Vagina (tissue), 2 donors: ENCODE results near the gene GLDC. TPM values are rescaled to one million over a fixed set of nuclear protein-coding genes. Genes with fewer than 3 reads are reported as not detected.

Experiments
- DNase-seq, 2 donors: peaks; one replicate each; pipeline ENCODE4 v3.0.0-alpha.2; 2017; ENCODE audit errors: extremely low spot score in 2 of 2
- H3K27ac ChIP-seq: fragments of 200-600 bp; sonication (generic); one replicate; pipeline ENCODE4 v1.5.1; 2019
- H3K27me3 ChIP-seq: fragments of 200-600 bp; sonication (generic); one replicate; pipeline ENCODE4 v1.5.1; 2019
- H3K36me3 ChIP-seq, 2 donors: fragments of 200-600 bp; sonication (generic); one replicate each; pipeline ENCODE4 v1.5.1; 2017 to 2019
- H3K4me1 ChIP-seq: fragments of 200-600 bp; sonication (generic); one replicate; pipeline ENCODE4 v1.5.1; 2019
- H3K4me3 ChIP-seq, 2 donors: fragments of 200-600 bp; sonication (generic); 1 replicate in 1 of 2; 2 replicates in 1 of 2; pipeline ENCODE4 v1.5.1; 2016 to 2019
- H3K9me3 ChIP-seq: fragments of 200-600 bp; sonication (generic); one replicate; pipeline ENCODE4 v1.5.1; 2019
- POLR2A ChIP-seq, 2 donors: fragments of 450-650 bp; IDR thresholded peaks; one replicate each; pipeline ENCODE4 v1.6.1; 2017; ENCODE audit warnings: antibody characterized with exemption in 2 of 2, mild to moderate bottlenecking in 2 of 2, moderate library complexity in 2 of 2
- POLR2AphosphoS5 ChIP-seq, 2 donors: sonication (generic); formaldehyde crosslinking; IDR thresholded peaks; one replicate each; pipeline ENCODE4 v1.9.0; 2017; ENCODE audit warnings: antibody characterized with exemption in 2 of 2, mild to moderate bottlenecking in 2 of 2, low read depth in 1 of 2; ENCODE audit not compliant: insufficient read depth in 1 of 2
- intact Hi-C: fragments of 100-400 bp; cut with DNase I; formaldehyde crosslinking; loops from one replicate; pipeline ENCODE4 v1.15.1; 2023
- total RNA-seq: library from RNA; depleted of rRNA; stranded (reverse); fragments of >200 nt; gene quantifications from one replicate; pipeline ENCODE4 v1.2.3, GENCODE V29; 2016
- TF ChIP-seq, protein P1 (sequence below), 3 experiments: fragments of 450-650 bp in 2 of 3; fragments of 200-600 bp in 1 of 3; sonication (generic) in 1 of 3; IDR thresholded peaks; one replicate each; pipeline ENCODE4 v1.5.1; 2017 to 2019; ENCODE audit warnings: antibody characterized with exemption in 3 of 3, mild to moderate bottlenecking in 2 of 3, moderate library complexity in 2 of 3

Gene GLDC
- total RNA-seq, 1 donor from 2014 or later: 0.49 TPM

DNA sequence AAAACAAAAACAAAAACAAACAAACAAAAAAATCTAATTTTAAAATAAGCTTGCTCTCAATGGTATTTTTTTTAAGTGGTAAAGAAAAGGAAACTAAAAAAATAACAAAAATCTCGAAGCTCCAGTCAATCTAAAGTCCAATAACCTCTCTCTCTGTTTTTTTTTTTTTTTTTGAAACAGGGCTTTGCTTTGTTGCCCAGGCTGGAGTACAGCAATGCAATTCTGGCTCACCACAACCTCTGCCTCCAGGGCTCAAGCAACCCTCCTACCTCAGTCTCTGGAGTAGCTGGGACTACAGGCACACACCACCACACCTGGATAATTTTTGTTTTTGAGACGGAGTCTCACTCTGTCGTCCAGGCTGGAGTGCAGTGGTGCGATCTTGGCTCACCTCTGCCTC is 25.9 kb upstream of the GLDC start:
- TF ChIP-seq, protein P1, sequence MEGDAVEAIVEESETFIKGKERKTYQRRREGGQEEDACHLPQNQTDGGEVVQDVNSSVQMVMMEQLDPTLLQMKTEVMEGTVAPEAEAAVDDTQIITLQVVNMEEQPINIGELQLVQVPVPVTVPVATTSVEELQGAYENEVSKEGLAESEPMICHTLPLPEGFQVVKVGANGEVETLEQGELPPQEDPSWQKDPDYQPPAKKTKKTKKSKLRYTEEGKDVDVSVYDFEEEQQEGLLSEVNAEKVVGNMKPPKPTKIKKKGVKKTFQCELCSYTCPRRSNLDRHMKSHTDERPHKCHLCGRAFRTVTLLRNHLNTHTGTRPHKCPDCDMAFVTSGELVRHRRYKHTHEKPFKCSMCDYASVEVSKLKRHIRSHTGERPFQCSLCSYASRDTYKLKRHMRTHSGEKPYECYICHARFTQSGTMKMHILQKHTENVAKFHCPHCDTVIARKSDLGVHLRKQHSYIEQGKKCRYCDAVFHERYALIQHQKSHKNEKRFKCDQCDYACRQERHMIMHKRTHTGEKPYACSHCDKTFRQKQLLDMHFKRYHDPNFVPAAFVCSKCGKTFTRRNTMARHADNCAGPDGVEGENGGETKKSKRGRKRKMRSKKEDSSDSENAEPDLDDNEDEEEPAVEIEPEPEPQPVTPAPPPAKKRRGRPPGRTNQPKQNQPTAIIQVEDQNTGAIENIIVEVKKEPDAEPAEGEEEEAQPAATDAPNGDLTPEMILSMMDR (IDR thresholded peaks at IDR 0.05): no peak
- no peak for TF ChIP-seq POLR2AphosphoS5 (IDR thresholded peaks at IDR 0.05; ENCODE audit: insufficient read depth in 1 of 2, low read depth in 1 of 2)
- Histone ChIP-seq H3K9me3 (no peaks in the 10 kb centered on the region), H3K27ac (no peak overlapping the region), H3K36me3 (no peaks in the 10 kb centered on the region), H3K27me3 (no peaks in the 10 kb centered on the region), H3K4me1 (no peaks in the 10 kb centered on the region), H3K4me3 (no peak overlapping the region)
- intact Hi-C loops: no loop called here
- no peak for DNase-seq

DNA sequence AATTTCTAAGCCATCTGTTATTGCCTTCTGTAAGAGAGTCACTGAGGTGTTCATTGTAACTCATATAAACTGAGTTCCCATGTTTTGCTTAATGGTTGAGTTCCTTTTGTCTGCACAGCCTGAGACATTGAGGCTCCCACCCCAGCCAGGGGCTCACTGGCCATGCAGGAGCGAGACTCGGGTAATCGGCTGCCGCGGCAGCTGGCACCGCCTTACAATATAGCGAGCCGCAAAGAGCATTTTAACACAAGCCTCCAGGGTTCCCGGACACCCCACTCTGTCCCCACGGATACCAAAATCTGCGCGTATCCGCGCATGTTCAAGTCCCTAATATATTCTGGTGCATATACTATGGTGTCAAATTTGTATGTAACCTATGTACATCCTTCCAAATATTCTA is 24.4 kb upstream of the GLDC start:
- Histone ChIP-seq H3K36me3 (no peaks in the 10 kb centered on the region), H3K4me3 (no peak overlapping the region), H3K9me3 (no peaks in the 10 kb centered on the region), H3K4me1 (no peaks in the 10 kb centered on the region), H3K27me3 (no peaks in the 10 kb centered on the region), H3K27ac (no peak overlapping the region)
- TF ChIP-seq POLR2AphosphoS5 (IDR thresholded peaks at IDR 0.05; ENCODE audit: insufficient read depth in 1 of 2, low read depth in 1 of 2) (no peak), POLR2A (IDR thresholded peaks at IDR 0.05) (no peak)
- TF ChIP-seq, protein P1 (IDR thresholded peaks at IDR 0.05): no peak
- DNase-seq: no peak
- intact Hi-C loops: no loop called here

DNA sequence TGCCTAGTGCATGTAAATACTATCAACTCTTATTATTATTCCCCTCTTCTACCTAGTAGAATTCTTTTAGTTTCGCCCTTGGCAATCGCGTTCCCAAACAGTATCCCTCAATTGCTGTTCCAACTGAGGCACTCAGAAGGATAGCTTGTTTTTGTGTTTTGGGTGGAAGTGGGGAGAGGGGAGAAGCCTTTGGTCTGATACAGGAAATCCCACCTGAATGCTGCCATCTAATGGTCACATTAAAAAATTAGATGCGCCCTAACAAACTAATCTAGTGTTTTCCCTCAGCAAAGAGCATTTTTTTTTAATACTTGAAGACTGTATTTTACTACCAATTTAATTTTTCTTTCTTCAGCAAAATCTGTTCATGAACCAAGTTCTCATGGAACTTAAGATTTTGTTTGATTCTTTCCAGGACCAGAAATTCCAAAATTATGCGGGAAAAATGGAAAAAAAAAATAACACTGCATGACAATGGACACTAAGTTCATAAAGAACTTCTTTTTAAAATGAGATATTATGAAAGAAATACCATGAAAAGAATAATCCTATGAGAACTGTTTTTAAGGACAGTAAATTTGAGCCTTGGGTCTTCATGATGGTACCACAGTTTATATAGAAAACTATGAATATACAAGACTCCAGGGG is 22.2 kb upstream of the GLDC start:
- Histone ChIP-seq H3K4me1 (no peaks in the 10 kb centered on the region), H3K9me3 (no peaks in the 10 kb centered on the region), H3K27me3 (no peaks in the 10 kb centered on the region), H3K36me3 (no peaks in the 10 kb centered on the region), H3K27ac (no peak overlapping the region), H3K4me3 (no peak overlapping the region)
- intact Hi-C loops: no loop called here
- no peak for DNase-seq
- TF ChIP-seq POLR2A (IDR thresholded peaks at IDR 0.05): no peak
- TF ChIP-seq, protein P1 (IDR thresholded peaks at IDR 0.05): peak in 1 of 3 experiments; percentile 23

DNA sequence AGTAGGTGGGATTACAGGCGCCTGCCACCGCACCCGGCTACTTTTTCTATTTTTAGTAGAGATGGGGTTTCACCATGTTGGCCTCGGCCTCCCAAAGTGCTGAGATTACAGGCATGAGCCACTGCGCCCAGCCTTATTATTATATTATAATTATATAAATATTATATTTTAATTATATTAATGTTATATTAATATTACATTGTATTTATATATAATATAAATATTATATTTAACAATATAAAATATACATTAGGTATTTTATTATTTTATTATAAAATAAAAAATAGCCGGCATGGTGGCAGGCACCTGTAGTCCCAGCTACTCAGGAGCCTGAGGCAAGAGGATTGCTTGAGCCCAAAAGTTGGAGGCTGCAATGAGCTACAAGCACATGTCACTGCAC is 21.6 kb upstream of the GLDC start:
- Histone ChIP-seq H3K36me3 (no peaks in the 10 kb centered on the region), H3K27me3 (no peaks in the 10 kb centered on the region), H3K4me3 (no peak overlapping the region), H3K27ac (no peak overlapping the region), H3K9me3 (no peaks in the 10 kb centered on the region), H3K4me1 (no peaks in the 10 kb centered on the region)
- intact Hi-C loops: no loop called here
- no peak for DNase-seq
- TF ChIP-seq, protein P1 (IDR thresholded peaks at IDR 0.05): no peak
- TF ChIP-seq POLR2AphosphoS5 (IDR thresholded peaks at IDR 0.05; ENCODE audit: insufficient read depth in 1 of 2, low read depth in 1 of 2): no peak

DNA sequence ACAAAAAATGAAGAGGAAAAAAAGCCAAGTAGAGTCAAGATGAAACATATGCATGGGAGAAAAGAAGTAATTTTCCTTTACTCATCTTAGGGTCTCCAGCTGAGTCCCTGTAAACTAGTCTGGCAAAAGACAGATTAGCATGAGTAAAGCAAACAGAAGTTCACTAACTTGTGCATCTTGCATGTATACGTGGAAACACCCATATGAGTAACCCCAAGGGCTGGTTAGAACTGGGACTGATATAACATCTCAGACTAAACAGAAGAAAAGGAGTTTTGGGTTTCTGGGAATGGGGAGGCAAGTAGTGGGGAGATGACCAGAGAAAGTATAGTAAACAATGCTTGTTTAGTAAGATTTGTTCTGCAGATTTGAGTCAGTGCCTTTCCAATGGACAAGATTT is 20.1 kb upstream of the GLDC start:
- intact Hi-C loops: no loop called here
- H3K36me3 ChIP-seq: no peaks in the 10 kb centered on the region
- H3K27ac ChIP-seq: no peak overlapping the region

More for the DNA sequence above, 20.1 kb upstream of the GLDC start:
- H3K4me3 ChIP-seq: no peak overlapping the region
- no peaks in the 10 kb centered on the region for H3K9me3 ChIP-seq
- no peaks in the 10 kb centered on the region for H3K4me1 ChIP-seq
- no peak for DNase-seq
- H3K27me3 ChIP-seq: no peaks in the 10 kb centered on the region
- TF ChIP-seq, protein P1 (IDR thresholded peaks at IDR 0.05): no peak
- TF ChIP-seq POLR2AphosphoS5 (IDR thresholded peaks at IDR 0.05; ENCODE audit: insufficient read depth in 1 of 2, low read depth in 1 of 2) (no peak), POLR2A (IDR thresholded peaks at IDR 0.05) (no peak)
